AG20443 (cell line): ENCODE measurements around the gene GNAI3.

Experiments
- DNase-seq: peaks from one replicate; pipeline ENCODE4 v3.0.0; 2012; ENCODE audit warnings: low spot score, mixed read lengths

GNAI3 gene

DNA sequence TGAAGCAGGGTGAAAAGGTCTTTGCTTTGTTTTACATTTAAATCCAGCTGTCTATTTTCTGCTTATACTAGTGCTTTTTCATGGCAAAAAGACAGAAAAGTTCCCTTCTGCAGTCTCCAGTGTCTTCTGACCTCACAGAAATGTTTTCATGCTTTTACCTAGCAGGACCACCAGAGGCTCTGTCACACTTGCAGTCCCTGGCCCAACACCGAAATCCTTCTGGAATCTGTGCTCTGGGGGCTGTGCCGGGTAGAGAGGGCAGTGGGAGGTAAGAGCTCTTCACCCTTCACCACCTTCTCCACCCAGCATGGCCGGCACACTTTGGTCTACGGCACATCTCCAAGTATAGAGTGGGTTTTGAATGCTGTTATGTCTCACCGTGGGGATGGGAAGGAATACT lies 50.2 kb downstream of the GNAI3 start:
- no peak for DNase-seq

- DNase-seq: no peak
Measured at GRCh38 chr1:109603229-109603628, 54.8 kb downstream of the GNAI3 start.

DNA sequence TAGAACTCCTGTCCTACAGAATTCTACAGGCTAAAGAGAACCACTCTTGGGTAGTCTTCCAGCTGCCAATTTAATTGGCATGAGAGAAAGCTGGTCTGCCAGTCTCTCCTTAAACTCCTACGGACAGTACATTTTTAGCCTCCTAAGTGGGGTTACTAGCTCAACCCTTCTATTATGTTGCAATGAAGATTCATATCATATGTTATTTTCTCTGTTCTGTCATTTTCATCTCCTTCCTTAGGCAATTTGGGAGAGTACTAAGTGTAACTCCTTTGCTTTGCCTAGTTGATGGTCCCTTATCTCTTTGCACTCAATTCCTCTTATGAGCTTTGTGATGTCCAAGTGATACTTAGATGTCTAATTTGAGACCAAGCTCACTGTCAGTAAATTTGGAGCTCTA lies 57.0 kb downstream of the GNAI3 start:
- no peak for DNase-seq

- DNase-seq: no peak
Measured at GRCh38 chr1:109609881-109610280, 61.5 kb downstream of the GNAI3 start.

DNA sequence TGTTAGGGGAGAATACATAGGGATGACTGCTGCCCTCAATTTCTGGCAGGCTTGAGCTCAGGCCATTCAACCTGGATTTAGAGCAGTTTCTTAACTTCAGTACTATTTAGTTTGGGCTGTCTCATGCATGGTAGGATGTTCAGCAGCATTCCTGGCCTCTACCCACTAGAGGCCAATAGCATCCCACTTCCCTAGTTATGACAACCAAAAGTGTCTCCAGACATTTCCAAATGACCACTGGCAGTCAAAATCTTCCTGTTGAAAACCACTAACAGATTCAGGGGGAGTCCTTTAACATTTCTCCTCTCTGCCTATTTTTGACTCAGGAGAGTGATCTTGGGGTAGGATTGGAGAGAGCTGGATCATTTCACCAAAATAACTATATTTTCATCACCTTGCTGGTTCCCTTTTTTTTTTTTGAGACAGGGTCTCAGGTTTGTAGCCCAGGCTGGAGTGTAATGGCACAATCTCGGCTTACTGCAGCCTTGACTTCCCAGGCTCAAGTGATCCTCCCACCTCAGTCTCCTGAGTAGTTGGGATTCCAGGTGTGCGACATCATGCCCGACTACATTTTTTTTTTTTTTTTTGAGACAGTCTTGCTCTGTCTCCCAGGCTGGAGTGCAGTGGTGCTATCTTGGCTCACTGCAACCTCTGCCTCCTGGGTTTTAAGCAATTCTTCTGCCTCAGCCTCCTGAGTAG lies 62.3 kb downstream of the GNAI3 start:
- DNase-seq: no peak

- no peak for DNase-seq
Measured at GRCh38 chr1:109611308-109611990, 63.0 kb downstream of the GNAI3 start.

DNA sequence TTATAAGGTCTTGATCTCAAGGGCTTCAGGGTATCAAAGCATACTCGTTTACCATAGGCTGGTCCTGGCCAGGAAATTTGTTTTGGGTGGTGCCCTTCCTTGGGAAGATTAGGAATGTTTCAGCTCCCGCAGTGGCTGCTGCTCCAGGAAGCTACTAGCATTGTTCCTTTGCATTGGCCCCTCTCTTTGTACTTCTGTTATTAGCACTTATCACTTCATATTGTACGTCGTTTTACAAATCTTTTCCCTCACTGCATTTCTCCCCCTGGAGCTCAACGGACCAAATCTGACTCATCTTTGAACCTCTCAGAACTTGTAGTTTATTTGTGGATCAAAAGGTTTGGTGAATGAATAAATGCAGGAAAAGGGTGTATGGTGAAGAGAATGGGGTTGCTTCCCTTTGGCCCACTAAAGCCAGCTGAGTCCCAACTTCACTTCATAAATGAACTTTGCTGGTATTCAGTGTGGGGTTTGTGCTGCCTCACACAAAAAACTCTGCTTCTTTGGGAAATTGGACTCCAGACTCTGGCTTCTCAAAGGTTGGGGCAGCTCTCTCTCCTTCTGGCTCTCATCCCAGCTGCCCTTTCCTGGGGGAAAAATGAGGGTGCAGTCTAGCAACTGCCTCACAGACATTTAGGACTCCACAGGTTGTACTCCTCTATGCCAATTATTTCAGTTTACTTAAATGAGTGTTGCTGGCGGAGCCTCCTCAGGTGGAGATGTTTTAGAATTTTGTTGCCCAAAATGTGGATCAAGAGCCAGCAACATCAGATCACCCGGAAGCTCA lies 65.1 kb downstream of the GNAI3 start:
- no peak for DNase-seq

DNA sequence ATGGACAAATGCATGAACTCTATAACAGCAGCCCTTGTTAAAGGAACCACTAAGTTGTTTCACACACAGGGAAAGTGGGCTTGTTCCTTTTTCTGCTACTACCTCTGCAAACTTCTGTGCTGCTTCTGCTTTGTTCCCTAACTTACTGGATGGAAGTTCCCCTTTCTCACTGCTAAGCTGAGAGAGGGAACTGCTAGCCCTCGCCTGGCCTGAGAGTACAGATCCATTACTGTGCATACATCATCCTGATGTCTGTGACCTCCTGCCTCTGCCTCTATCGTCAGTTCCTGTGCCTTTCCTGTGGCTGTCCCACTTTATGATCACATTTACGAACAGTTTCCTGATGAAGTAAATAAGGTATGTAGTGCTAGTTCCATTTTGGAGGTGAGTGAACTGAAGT lies 67.5 kb downstream of the GNAI3 start:
- DNase-seq: no peak

DNA sequence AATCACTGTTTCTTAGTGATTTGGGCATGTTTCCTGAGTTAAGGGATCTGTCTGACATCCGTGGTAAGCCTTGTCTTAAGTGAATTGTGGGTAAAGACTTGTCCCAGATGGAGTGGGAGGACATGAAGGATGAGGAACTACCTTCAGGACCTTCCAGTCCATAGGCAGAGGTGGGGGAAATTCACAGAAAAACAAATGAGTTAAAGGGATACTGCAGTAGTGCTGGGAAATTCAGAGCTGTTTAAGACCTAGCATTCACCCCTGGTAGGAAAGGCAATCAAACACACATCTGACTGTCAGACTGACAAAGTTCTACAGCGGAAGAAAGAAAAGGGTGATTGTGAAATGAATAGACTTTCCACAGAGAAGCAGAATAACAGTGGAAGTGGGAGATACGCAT lies 68.0 kb downstream of the GNAI3 start:
- no peak for DNase-seq

- DNase-seq: peak; percentile 82
Measured at GRCh38 chr1:109617291-109617801, 68.9 kb downstream of the GNAI3 start.

DNA sequence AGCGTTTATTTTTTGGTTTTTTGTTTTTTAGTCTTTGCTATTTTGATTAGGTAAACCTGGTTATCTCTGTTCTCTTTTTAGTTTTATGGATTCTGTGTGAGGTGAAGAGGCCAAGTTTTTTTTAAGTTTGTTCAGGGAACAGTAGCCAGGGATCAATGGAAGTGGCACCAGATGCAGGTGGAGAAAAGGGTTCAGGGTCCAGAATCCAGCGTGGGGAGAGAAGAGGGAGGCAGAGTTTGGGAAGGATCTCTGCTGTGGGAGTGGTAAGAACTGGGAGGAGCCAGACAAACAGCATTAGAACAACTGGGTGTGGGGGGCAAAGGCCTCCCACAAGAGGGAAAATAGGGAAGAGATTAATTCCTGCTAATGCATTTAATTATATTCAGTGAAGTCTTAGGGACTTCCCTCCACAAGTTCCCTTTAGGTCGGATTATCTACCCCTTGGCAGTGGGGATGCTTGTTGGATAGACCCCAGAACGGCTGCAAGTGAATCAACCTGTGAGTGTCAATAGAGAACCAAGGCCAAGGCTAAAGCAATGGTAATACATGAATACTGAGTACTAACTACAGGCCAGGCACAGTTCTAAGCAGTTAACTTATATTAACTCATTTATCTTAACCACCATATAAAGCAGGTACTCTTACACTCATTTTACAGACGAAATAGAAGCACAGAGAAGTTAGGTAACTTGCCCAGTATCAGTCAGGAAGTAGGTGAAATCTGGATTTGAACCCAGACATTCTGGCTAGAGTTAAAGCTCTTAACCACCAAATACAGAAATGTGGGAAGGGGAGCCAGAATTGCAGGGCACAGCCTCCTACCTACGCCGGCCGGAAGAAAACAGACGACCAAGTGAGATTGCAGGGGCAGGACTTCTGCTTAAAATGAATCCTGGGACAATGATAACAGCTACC lies 70.5 kb downstream of the GNAI3 start:
- DNase-seq: no peak

DNA sequence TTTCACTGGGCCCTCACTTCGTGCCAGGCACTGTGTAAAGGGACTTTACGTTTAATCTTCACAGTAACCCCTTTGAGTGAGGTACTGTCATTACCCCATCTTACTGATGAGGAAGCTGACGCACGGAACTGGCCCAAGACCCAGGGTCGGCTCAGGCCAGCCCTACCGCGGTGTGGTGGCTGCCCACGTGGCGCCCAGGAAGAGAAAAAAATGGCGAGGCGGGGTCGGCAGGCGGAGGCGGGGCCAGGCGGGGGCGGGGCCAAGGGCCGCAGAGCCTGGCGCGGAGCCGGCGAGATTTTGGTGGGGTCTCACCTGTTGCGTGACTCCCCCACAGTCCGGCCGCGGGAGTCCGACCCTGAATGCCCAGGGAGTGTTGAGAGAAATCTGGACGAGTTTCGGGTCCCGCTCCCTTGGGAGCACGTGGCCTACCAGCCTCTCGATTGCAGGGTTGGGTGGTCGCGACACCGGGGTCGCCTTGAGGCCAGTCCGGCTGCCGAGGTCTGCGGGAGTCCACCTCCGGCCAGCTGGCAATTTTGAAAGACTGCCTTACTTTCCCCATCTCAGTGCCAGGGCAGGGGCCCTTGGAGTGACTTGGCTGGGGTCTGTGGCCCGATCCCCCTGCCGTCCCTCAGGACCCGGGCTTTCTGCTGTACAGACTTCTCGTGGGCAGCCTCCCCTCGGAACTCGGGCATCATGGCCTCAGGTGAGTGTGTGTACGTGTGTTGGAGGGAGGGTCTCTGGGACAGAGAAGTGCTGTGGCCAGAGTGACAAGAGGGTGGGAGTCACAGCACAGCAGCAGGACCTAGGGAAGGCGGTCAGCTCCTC lies 71.4 kb downstream of the GNAI3 start, which contains the start of the genes AMPD2 and GNAT2:
AMPD2 (plus strand) TSS at position 262 of the 825 bp plus-strand sequence. CDS start 1,339 bp downstream, outside the sequence.
GNAT2 (minus strand) TSS at position 41 of the 825 bp plus-strand sequence. CDS start 6,746 bp downstream, outside the sequence.
- peak; percentile 92 for DNase-seq

DNA sequence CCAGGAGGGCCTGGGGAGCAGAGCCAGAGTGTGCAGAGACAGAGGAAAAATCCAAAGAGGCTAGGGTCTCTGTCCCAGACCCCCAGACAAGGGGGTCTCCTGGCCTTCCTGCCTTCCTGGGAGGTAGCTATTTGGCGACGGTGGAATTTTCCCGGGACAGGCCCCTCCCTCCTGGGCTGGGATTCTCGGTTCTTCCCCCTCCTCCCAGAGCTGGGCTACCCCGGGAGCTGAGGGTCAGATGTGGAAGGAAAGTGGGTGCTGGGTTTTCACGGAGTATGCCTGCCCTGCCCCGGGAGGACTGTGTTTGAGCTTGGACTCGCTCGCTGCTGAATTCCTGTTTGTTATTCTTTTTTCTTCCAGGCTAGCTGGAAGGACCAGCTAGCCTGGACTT lies 72.0 kb downstream of the GNAI3 start:
- peak; percentile 78 for DNase-seq

DNA sequence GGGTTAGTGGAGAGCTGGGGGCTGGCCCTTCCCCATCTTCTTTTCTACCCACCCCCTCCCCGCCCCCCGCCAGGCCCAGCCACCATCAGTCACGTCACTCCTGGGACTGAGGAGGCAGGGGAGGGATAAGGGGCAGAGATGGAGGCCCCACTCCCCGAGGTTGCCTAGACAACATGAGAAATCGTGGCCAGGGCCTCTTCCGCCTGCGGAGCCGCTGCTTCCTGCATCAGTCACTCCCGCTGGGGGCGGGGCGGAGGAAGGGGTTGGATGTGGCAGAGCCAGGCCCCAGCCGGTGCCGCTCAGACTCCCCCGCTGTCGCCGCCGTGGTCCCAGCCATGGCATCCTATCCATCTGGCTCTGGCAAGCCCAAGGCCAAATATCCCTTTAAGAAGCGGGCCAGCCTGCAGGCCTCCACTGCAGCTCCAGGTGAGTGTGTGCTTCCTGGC lies 72.4 kb downstream of the GNAI3 start:
- peak; percentile 96 for DNase-seq

- peak; percentile 51 for DNase-seq
Measured at GRCh38 chr1:109621379-109622136, 73.1 kb downstream of the GNAI3 start.

DNA sequence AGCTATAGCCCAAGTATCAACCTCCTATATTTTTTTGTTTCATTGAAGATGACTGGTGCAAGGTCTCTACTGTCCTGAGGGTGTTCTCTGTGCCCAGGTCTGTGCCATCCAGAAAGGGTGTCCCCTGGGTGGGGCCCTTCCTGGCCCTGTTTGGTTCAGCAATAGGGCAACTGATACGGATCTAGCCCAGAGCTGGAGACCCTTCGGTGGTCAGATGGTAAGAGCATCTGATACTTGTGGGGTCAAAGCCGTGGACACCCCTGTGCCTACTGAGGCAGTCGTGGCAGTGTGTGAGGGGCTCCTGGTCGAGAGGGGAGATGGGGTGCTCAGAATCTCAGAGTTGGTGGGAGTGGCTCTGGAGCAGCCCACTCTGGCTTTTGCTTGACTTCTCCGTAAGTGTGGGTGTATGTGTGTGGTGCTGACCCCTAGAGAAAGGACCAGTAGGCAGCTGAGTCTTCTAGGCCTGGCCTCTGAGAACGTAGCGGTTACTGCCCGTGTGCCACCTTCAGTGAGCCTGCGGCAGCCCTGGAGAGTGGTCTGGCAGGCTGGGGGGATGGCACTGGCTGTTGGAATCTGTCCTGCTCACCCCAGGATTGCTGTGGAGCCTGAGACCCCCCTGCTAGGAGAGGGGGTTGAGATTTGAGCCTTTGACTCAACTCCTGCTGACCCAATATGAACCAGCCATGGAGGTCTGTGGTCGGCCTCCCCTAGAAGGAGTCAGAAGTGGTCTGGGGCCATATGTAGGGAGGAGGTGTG lies 73.9 kb downstream of the GNAI3 start:
- DNase-seq: no peak

DNA sequence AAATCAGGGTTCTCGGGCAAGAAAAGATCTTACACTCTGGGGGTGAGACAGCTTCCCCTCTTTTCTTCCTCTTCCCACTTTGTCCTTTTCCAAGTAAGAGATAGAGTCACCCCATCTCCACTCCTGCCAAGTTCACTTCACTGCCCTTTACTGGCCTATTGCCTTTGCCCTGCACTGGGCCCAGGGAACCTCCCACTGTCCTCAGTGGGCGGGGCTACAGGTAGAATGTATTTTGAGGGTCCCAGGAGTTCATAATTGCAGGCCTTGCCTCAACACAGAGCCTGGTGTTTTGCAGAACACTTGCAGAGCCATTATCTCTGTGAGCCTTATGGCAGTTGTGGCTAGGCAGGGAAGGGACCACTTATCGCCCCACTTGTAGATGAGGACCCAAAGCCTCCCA lies 74.5 kb downstream of the GNAI3 start:
- no peak for DNase-seq

- peak; percentile 55 for DNase-seq
Measured at GRCh38 chr1:109623601-109624161, 75.3 kb downstream of the GNAI3 start.
